ENCODE measurements around the gene C4A.
"Not testable (repeated sequence)": the region's sequence is repeated elsewhere in the genome, so short reads cannot be mapped to it uniquely, and the experiment has no call there.

- TF ChIP-seq CTCF (IDR thresholded peaks at IDR 0.05); POLR2AphosphoS5 (IDR thresholded peaks at IDR 0.05; ENCODE audit: low read depth, low read length); SIN3A (IDR thresholded peaks at IDR 0.05; ENCODE audit: borderline replicate concordance, insufficient read depth, low read depth, low read length): not testable (repeated sequence)
- TF ChIP-seq, protein P1, sequence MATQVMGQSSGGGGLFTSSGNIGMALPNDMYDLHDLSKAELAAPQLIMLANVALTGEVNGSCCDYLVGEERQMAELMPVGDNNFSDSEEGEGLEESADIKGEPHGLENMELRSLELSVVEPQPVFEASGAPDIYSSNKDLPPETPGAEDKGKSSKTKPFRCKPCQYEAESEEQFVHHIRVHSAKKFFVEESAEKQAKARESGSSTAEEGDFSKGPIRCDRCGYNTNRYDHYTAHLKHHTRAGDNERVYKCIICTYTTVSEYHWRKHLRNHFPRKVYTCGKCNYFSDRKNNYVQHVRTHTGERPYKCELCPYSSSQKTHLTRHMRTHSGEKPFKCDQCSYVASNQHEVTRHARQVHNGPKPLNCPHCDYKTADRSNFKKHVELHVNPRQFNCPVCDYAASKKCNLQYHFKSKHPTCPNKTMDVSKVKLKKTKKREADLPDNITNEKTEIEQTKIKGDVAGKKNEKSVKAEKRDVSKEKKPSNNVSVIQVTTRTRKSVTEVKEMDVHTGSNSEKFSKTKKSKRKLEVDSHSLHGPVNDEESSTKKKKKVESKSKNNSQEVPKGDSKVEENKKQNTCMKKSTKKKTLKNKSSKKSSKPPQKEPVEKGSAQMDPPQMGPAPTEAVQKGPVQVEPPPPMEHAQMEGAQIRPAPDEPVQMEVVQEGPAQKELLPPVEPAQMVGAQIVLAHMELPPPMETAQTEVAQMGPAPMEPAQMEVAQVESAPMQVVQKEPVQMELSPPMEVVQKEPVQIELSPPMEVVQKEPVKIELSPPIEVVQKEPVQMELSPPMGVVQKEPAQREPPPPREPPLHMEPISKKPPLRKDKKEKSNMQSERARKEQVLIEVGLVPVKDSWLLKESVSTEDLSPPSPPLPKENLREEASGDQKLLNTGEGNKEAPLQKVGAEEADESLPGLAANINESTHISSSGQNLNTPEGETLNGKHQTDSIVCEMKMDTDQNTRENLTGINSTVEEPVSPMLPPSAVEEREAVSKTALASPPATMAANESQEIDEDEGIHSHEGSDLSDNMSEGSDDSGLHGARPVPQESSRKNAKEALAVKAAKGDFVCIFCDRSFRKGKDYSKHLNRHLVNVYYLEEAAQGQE (IDR thresholded peaks at IDR 0.05; ENCODE audit: insufficient read depth in 1 of 2, low read depth in 2 of 2, low read length in 1 of 2), result not testable (repeated sequence)
Measured at GRCh38 chr6:32041385-32041784, 59.5 kb downstream of the C4A start.
